ENCODE results near the gene GCLC.
"Not testable (repeated sequence)": the region's sequence is repeated elsewhere in the genome, so short reads cannot be mapped to it uniquely, and the experiment has no call there.

The GCLC gene

GRCh38 chr6:53564401-53565065, 19.6 kb upstream of the GCLC start:
- no peak overlapping the region for H3K4me3 ChIP-seq (ENCODE audit: low read depth, low read length)

- no peak overlapping the region for H3K4me3 ChIP-seq (ENCODE audit: low read depth, low read length)
Observed at GRCh38 chr6:53556986-53557715, 12.2 kb upstream of the GCLC start.

- not testable (repeated sequence) for H3K4me3 ChIP-seq (ENCODE audit: low read depth, low read length)
Observed at GRCh38 chr6:53553600-53553999, 8.7 kb upstream of the GCLC start.

- H3K4me3 ChIP-seq (ENCODE audit: low read depth, low read length): not testable (repeated sequence)
Observed at GRCh38 chr6:53551681-53552080, 6.8 kb upstream of the GCLC start.

- H3K4me3 ChIP-seq (ENCODE audit: low read depth, low read length): peak overlapping the region; percentile 75
Observed at GRCh38 chr6:53547811-53548496, 3.1 kb upstream of the GCLC start.

- peak overlapping the region; percentile 75 for H3K4me3 ChIP-seq (ENCODE audit: low read depth, low read length)
Observed at GRCh38 chr6:53547166-53547810, 2.4 kb upstream of the GCLC start.

GRCh38 chr6:53546281-53546680, 1.4 kb upstream of the GCLC start:
- no peak overlapping the region for H3K4me3 ChIP-seq (ENCODE audit: low read depth, low read length)

GRCh38 chr6:53544217-53544469, 758 bp downstream of the GCLC start:
- H3K4me3 ChIP-seq (ENCODE audit: low read depth, low read length): peak overlapping the region; percentile 84

GRCh38 chr6:53543359-53544216, 1.3 kb downstream of the GCLC start:
- peak overlapping the region; percentile 84 for H3K4me3 ChIP-seq (ENCODE audit: low read depth, low read length)

GRCh38 chr6:53541900-53542299, 3.0 kb downstream of the GCLC start:
- H3K4me3 ChIP-seq (ENCODE audit: low read depth, low read length): no peak overlapping the region

- H3K4me3 ChIP-seq (ENCODE audit: low read depth, low read length): no peak overlapping the region
Observed at GRCh38 chr6:53540129-53540692, 4.7 kb downstream of the GCLC start.

- no peak overlapping the region for H3K4me3 ChIP-seq (ENCODE audit: low read depth, low read length)
Observed at GRCh38 chr6:53539561-53539960, 5.3 kb downstream of the GCLC start.

- no peak overlapping the region for H3K4me3 ChIP-seq (ENCODE audit: low read depth, low read length)
Observed at GRCh38 chr6:53536561-53536960, 8.3 kb downstream of the GCLC start.

- H3K4me3 ChIP-seq (ENCODE audit: low read depth, low read length): no peak overlapping the region
Observed at GRCh38 chr6:53532942-53533341, 12.0 kb downstream of the GCLC start.

- no peak overlapping the region for H3K4me3 ChIP-seq (ENCODE audit: low read depth, low read length)
Observed at GRCh38 chr6:53532061-53532797, 12.7 kb downstream of the GCLC start.

- no peak overlapping the region for H3K4me3 ChIP-seq (ENCODE audit: low read depth, low read length)
Observed at GRCh38 chr6:53530780-53531386, 14.0 kb downstream of the GCLC start.

GRCh38 chr6:53530346-53530745, 14.6 kb downstream of the GCLC start:
- no peak overlapping the region for H3K4me3 ChIP-seq (ENCODE audit: low read depth, low read length)

- no peak overlapping the region for H3K4me3 ChIP-seq (ENCODE audit: low read depth, low read length)
Observed at GRCh38 chr6:53529324-53530036, 15.4 kb downstream of the GCLC start.

- no peak overlapping the region for H3K4me3 ChIP-seq (ENCODE audit: low read depth, low read length)
Observed at GRCh38 chr6:53528107-53528506, 16.8 kb downstream of the GCLC start.

Data from iPS-11a (cell line).